OCI-M1 (cell line): Measurements from ENCODE around the gene SMIM45.

Experiments used
- DNase-seq: peaks from one replicate; lab custom pipeline; 2025; lab: John Stamatoyannopoulos, UW

Gene SMIM45

GRCh38 chr22:42001121-42001520 lies 49.2 kb downstream of the SMIM45 start:
- no peak for DNase-seq

- DNase-seq = no peak
Measured at GRCh38 chr22:42001706-42002105, 49.8 kb downstream of the SMIM45 start.

- no peak for DNase-seq
Measured at GRCh38 chr22:42007922-42008321, 56.0 kb downstream of the SMIM45 start.
